Activated T-helper 2 cell treated with anti-CD3 and anti-CD28 coated beads, Interferon-gamma antibody, Interleukin-2, Interleukin-4, amounts not matched to agents 10 μg/mL and 5 μg/mL and 100 μg/mL, durations not matched to agents 14 hours and 24 hours and 36 hours (primary cell): ENCODE results near the gene SPNS2. TPM values are rescaled to one million over a fixed set of nuclear protein-coding genes. Genes with fewer than 3 reads are reported as not detected.
"Not testable (repeated sequence)": the region's sequence is repeated elsewhere in the genome, so short reads cannot be mapped to it uniquely, and the experiment has no call there.

ENCODE experiments used
- DNase-seq: peaks from one replicate; pipeline ENCODE4 v3.0.0; 2021; ENCODE audit warnings: low spot score
- H3K27ac Mint-ChIP-seq: one replicate; pipeline ENCODE4 v1.8.0; 2021; ENCODE audit warnings: mixed read lengths
- H3K27me3 Mint-ChIP-seq: one replicate; pipeline ENCODE4 v1.8.0; 2021; ENCODE audit warnings: low read depth, mixed read lengths
- H3K36me3 Mint-ChIP-seq: one replicate; pipeline ENCODE4 v1.8.0; 2021; ENCODE audit warnings: low read depth, mixed read lengths
- H3K4me1 Mint-ChIP-seq: one replicate; pipeline ENCODE4 v1.8.0; 2021; ENCODE audit warnings: low read depth, mixed read lengths
- H3K4me3 Mint-ChIP-seq: one replicate; pipeline ENCODE4 v1.8.0; 2021; ENCODE audit warnings: low read depth, mild to moderate bottlenecking, moderate library complexity, mixed read lengths
- H3K9me3 Mint-ChIP-seq: one replicate; pipeline ENCODE4 v1.8.0; 2021; ENCODE audit warnings: mixed read lengths
- intact Hi-C: fragments of 100-400 bp; cut with micrococcal nuclease; formaldehyde crosslinking; loops from one replicate; pipeline ENCODE4 v1.15.1; 2023
- total RNA-seq: library from RNA; stranded (reverse); gene quantifications from 2 replicates; pipeline ENCODE4 v1.2.3, GENCODE V29; 2022

The SPNS2 gene
- total RNA-seq, 1 donor from 2014 or later, result 0.16 TPM

DNA sequence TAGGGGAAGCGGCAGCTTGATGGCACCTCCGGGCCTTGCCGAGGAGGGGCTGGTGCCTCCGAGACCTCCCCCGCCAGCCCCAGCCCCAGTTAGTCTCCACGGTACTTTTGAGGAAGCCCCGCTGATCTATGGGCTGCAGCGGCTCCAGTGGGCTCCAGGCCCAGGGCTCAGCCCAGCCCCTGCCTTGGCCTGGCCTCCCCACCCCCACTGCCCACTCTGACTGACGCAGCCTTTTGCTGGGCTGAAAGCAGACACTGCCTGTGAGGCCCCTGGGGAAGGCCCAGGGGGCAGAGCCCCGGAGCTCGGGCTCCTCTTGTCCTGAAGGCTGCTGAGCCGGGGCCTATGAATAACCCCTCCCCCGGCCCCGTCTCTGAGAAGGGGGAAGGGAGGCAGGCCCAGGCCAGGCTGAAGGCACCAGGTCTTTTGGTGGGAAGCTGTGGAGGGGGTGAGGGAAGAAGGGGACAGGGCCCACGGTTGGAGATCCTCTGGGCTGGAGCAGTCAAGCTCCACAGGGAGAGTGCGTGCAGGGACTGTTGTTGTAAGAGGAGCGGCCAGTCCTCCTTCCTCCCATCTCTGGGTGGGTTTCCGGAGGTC is 78.1 kb downstream of the SPNS2 start:
- DNase-seq, result no peak
- Mint-ChIP-seq H3K27ac (no peak overlapping the region), H3K9me3 (no peaks in the 10 kb centered on the region), H3K4me3 (no peak overlapping the region), H3K27me3 (peaks cover 15% of the 10 kb centered on the region), H3K4me1 (peaks cover 18% of the 10 kb centered on the region), H3K36me3 (no peaks in the 10 kb centered on the region)
- intact Hi-C loops, result no loop called here

DNA sequence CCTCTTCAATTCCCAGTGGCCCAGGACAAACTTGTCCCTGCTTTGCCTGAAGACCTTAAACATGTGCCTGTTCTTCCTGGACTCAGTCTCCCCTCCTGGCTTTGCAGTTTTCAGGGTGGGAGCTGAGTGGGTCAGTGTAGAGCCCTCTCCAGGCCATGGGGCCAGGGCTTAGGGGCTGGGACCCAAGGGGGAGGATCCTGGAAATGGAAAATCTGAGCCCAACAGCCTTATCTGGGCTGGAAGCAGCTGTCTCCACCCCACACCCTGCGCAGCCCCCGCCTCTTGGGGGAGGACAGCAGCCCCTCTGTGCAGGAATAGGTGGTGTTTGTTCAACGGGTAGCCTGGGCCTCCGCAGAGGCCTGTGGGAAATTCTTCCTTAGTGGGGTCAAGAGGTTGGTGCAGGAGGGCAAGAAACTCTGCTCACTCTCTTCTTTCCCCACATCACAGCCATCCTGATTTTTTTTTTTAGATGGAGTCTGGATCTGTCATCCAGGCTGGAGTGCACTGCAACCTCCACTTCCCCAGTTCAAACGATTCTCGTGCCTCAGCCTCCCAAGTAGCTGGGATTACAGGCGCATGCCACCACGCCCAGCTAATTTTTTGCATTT is 78.8 kb downstream of the SPNS2 start:
- H3K4me1 Mint-ChIP-seq, result peaks cover 18% of the 10 kb centered on the region

DNA sequence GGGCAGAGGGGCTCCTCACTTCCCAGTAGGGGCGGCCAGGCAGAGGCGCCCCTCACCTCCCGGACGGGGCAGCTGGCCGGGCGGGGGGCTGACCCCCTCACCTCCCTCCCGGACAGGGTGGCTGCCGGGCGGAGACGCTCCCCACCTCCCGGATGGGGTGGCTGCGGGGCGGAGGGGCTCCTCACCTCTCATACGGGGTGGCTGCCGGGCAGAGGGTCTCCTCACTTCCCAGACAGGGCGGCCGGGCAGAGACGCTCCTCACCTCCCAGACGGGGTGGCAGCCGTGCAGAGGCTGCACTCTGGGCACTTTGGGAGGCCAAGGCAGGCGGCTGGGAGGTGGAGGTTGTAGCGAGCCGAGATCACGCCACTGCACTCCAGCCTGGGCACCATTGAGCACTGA is 79.7 kb downstream of the SPNS2 start:
- not testable (repeated sequence) for H3K36me3 Mint-ChIP-seq, H3K4me1 Mint-ChIP-seq

More for the DNA sequence above, 78.8 kb downstream of the SPNS2 start:
- Mint-ChIP-seq H3K27me3 (peaks cover 18% of the 10 kb centered on the region), H3K27ac (no peak overlapping the region), H3K4me3 (no peak overlapping the region), H3K9me3 (no peaks in the 10 kb centered on the region), H3K36me3 (no peaks in the 10 kb centered on the region)
- intact Hi-C loops, result no loop called here
- DNase-seq, result no peak

DNA sequence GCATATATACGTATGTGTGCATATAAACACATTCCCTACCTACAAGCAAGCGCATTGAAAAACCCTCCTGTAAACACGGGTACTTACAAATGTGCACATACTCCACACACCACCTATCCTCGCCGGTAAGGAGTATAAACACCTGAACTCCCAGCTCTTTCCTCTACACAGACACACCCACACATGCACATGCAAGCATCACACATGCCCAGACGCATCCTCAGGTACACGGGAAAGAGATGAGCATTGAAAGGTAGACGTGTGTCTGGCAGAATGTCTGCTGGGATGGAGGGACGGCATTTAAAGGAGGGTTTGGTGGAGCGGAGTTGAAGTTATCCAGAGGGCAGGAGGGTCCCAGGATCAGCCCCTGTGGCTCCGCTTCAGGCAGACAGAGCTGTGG is 81.0 kb downstream of the SPNS2 start:
- DNase-seq, result no peak
- no peaks in the 10 kb centered on the region for H3K9me3 Mint-ChIP-seq
- H3K27me3 Mint-ChIP-seq, result peaks cover 30% of the 10 kb centered on the region
- H3K36me3 Mint-ChIP-seq, result no peaks in the 10 kb centered on the region
- peaks cover 2% of the 10 kb centered on the region for H3K4me1 Mint-ChIP-seq
- no peak overlapping the region for H3K4me3 Mint-ChIP-seq
- intact Hi-C loops, result no loop called here
- H3K27ac Mint-ChIP-seq, result no peak overlapping the region

More for the DNA sequence above, 79.7 kb downstream of the SPNS2 start:
- H3K27ac Mint-ChIP-seq, DNase-seq, H3K4me3 Mint-ChIP-seq, H3K9me3 Mint-ChIP-seq, intact Hi-C loops: not testable (repeated sequence)
- peaks cover 24% of the 10 kb centered on the region for H3K27me3 Mint-ChIP-seq

DNA sequence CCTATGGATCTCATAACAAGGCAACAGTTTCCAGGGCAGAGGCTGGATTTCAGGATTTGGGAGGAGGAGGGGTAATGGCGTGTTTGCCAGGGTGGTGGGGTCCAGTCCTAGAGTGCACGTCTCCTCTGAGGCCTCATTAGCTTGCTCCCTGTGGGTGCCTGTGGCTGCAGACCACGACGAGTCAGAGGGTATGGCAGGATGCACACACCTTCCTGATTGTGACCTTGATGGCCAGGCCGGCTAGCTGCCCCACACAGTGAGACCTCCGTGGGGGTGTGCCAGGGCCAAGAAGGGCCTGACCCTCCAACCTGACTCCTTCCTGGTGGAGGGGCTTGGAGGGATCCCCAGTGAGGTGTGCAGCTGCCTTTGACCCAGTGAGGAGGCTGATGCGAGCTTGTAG is 81.6 kb downstream of the SPNS2 start:
- Mint-ChIP-seq H3K36me3 (no peaks in the 10 kb centered on the region), H3K9me3 (no peaks in the 10 kb centered on the region), H3K27me3 (peaks cover 32% of the 10 kb centered on the region), H3K27ac (no peak overlapping the region), H3K4me1 (peaks cover 2% of the 10 kb centered on the region), H3K4me3 (no peak overlapping the region)
- intact Hi-C loops, result no loop called here
- DNase-seq, result no peak

DNA sequence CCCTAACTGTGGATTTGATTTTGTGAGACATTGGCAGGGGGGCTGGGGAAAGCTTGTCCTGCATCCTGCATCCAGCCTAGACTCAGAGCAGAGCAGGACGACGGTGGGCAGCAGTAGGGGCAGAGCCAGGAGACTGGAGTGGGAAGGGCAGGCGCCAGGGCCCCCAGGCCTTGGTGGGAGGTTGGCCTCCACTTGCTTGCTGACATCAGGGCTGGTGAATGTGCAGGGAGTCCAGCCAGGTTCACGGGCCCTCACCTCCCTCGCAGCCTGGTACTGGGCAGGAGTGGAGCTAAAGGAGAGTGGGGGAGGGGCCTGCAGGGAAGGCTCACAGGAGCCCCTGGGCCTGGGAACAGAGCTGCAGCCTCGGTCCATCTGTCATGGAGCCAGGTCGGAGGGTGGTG is 83.4 kb downstream of the SPNS2 start:
- Mint-ChIP-seq H3K27me3 (peaks cover 43% of the 10 kb centered on the region), H3K27ac (no peak overlapping the region), H3K36me3 (no peaks in the 10 kb centered on the region), H3K4me3 (no peak overlapping the region), H3K9me3 (no peaks in the 10 kb centered on the region), H3K4me1 (peaks cover 2% of the 10 kb centered on the region)
- intact Hi-C loops, result no loop called here
- DNase-seq, result no peak

DNA sequence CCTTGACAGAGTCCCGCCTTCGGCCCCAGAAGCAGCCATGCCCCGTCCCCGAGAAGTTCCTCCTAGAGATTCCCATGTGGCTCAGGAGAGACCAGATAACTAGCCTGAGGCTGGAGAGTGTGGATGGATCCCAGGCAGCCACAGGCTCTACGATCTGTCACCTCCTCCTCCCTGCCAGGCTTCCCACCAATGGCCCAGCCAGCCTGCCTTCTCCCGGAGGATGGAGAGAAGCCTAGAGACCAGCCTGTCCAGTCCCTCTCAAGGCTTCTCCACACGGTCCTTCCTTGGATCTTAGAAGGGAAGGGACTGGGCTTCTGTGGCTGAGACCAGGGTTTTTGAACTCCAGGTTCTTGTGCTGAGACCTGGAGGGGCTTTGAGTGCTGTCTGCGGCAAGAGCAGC is 84.0 kb downstream of the SPNS2 start:
- no peaks in the 10 kb centered on the region for H3K36me3 Mint-ChIP-seq
- no peak overlapping the region for H3K4me3 Mint-ChIP-seq
- intact Hi-C loops, result no loop called here
- DNase-seq, result no peak
- H3K27ac Mint-ChIP-seq, result no peak overlapping the region
- no peaks in the 10 kb centered on the region for H3K9me3 Mint-ChIP-seq
- H3K4me1 Mint-ChIP-seq, result peaks cover 2% of the 10 kb centered on the region
- peaks cover 43% of the 10 kb centered on the region for H3K27me3 Mint-ChIP-seq

DNA sequence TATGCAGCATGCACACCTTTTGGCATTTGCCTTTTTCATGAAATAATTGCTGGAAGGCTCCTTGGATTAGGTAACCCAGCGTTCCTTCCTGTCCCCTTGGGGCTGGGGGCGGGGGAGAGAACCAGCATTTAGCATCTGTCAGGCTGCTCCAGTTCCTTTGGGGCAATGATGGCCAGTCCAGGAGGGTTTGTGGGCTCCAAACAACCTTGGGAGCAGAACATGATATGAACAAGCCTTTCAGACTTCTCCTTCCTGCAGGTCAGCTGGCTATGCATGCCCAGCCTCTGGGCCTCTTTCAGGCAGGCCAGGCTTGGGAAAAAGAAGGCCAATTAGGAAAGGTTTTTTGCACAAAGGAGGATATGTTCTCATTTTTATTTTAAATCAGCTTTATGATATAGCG is 84.5 kb downstream of the SPNS2 start:
- H3K4me1 Mint-ChIP-seq, result peaks cover 2% of the 10 kb centered on the region

DNA sequence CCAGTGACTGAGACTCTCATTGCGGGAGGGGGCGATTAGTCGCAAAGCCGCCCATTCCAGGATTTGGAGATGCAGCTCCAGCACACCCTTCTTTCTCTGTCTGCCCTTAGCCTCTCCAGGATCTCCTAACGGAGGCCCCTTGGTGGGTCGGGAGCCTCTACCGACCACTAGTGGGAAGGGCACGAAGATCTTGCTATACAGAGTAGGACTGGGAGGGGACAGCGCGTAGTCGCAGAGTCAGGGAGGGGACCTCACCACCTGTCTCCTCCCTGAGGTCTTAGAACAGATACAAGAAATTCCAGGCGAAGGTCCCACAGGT is 85.1 kb downstream of the SPNS2 start:
- Mint-ChIP-seq H3K4me1 (peaks cover 2% of the 10 kb centered on the region), H3K4me3 (peak overlapping the region; percentile 51), H3K27ac (no peak overlapping the region), H3K27me3 (peaks cover 43% of the 10 kb centered on the region), H3K36me3 (no peaks in the 10 kb centered on the region), H3K9me3 (no peaks in the 10 kb centered on the region)
- intact Hi-C loops, result no loop called here
- DNase-seq, result no peak

More for the DNA sequence above, 84.5 kb downstream of the SPNS2 start:
- DNase-seq, result no peak
- H3K36me3 Mint-ChIP-seq, result no peaks in the 10 kb centered on the region
- H3K27me3 Mint-ChIP-seq, result peaks cover 43% of the 10 kb centered on the region
- no peaks in the 10 kb centered on the region for H3K9me3 Mint-ChIP-seq
- intact Hi-C loops, result no loop called here
- H3K4me3 Mint-ChIP-seq, result no peak overlapping the region
- no peak overlapping the region for H3K27ac Mint-ChIP-seq

DNA sequence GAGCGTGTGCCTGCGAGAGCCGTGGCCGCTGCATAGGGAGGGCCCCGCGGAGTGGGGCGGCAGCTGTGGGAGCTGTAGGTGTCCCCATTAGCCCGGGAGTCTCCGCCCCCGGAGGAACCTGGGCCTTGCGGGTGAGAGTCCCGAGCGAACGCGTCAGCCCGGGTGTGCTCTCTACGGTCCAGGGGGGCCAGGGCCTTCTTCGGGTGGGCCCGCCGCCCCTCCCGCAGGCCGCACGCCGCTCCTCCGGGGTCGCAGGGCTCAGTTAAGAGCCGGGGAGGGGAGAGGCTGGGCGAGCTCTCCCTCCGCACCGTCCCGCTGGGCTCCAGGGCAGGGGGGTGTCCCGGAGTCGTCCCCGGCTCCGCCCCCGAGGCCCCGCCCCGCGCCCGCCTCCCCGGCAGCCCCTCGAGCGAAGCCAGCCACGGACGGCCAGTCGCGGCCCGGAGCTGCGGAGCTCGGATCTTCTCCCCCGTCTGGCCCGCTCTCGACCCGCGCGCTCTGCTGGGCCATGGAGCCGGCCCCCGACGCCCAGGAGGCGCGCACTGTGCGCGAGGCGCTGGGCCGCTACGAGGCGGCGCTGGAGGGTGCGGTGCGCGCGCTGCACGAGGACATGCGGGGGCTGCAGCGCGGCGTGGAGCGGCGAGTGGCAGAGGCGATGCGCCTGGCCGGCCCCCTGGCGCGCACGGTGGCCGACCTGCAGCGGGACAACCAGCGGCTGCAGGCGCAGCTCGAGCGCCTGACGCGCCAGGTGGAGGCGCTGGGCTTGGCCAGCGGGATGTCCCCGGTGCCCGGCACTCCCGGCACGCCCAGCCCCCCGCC is 85.6 kb downstream of the SPNS2 start, which contains the start of gene SMTNL2:
Gene SMTNL2 (plus strand): TSS at position 429 of the 816 bp plus-strand sequence. CDS start 77 bp downstream, at position 506.
- Mint-ChIP-seq H3K4me1 (peaks cover 2% of the 10 kb centered on the region), H3K9me3 (no peaks in the 10 kb centered on the region), H3K27ac (no peak within 1 kb of the TSS), H3K27me3 (peaks cover 43% of the 10 kb centered on the region), H3K4me3 (peak within 1 kb of the TSS; percentile 51), H3K36me3 (no peaks in the 10 kb centered on the region)
- intact Hi-C loops, result no loop called here
- DNase-seq, result no peak

DNA sequence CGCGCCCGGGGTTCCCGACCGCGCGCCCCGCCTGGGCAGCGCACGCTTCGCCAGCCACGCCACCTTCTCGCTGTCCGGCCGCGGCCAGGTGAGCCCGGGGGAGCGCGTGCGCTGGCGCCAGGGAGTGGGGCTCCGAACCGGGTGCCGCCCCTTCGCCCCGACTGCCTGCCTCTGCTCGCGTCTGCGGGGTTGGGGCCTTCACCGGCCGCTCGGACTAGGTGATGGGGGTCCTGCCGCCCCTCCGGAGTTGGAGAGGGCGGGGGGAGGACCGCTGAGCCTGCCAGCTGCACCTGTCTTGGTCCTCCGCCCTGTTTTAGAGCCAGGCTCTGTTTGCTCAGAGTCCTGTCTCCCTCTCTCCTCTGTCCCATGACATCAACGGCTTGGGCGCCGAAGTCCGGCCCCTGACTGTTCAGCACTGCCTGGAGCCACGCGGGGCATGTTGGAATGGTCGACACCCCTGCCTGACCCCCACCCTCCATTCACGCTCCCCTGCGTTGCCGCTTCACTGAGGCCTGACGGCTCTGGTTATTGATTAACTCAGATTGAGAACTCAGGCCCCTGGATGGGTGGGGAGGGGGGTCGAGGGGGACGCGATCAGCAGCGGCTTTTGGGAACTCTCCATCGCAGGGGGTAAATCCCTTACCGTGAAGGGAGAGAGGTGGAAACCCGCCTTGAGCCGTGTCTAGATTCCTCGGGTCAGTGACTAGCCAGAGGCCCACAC is 86.4 kb downstream of the SPNS2 start:
- no peaks in the 10 kb centered on the region for H3K9me3 Mint-ChIP-seq
- intact Hi-C loops, result no loop called here
- no peak overlapping the region for H3K4me3 Mint-ChIP-seq
- no peaks in the 10 kb centered on the region for H3K36me3 Mint-ChIP-seq
- H3K27ac Mint-ChIP-seq, result no peak overlapping the region
- DNase-seq, result no peak
- H3K27me3 Mint-ChIP-seq, result peaks cover 41% of the 10 kb centered on the region
- peaks cover 2% of the 10 kb centered on the region for H3K4me1 Mint-ChIP-seq

DNA sequence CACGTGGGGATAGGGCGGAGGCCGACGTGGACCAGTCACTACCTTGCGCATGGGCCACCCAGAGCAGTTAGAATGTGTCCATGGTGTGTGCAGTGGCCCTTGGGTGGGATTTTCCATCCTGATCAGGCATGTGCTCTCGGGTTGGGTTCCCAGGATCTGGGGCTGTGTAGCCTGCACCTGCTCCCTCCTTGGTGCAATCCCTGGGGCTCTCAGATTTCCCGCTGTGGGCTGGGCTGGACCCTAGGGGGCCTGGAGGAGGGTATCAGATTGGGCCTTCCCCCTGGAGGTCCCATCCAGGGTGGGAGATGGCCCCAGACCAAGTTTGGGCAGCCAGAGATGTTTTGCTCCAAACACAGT is 86.9 kb downstream of the SPNS2 start:
- H3K27me3 Mint-ChIP-seq, result peaks cover 44% of the 10 kb centered on the region
- no peaks in the 10 kb centered on the region for H3K9me3 Mint-ChIP-seq
- H3K4me3 Mint-ChIP-seq, result no peak overlapping the region
- DNase-seq, result no peak
- no peaks in the 10 kb centered on the region for H3K36me3 Mint-ChIP-seq
- H3K4me1 Mint-ChIP-seq, result peaks cover 2% of the 10 kb centered on the region
- intact Hi-C loops, result no loop called here
- H3K27ac Mint-ChIP-seq, result no peak overlapping the region

DNA sequence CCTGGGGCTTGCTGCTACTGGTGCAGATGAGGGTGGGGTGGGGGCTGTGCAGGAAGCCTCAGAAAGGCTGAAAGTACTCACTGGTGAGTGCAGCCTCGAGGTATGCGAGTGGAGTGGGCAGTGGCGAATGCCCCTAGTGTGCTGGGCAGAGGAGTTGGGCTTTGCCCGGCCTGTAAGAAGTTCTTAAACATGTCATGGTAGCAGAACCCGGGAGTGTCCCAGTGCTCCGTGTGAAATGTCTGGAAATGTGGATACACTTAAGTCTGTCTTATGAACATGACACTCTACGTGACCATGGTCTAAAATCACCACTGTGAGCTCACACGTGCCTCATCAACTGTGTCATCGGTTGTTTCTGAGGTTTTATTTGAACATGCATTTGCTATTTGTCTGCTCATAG is 87.4 kb downstream of the SPNS2 start:
- Mint-ChIP-seq H3K36me3 (no peaks in the 10 kb centered on the region), H3K27ac (no peak overlapping the region), H3K9me3 (no peaks in the 10 kb centered on the region), H3K4me3 (no peak overlapping the region), H3K27me3 (peaks cover 41% of the 10 kb centered on the region), H3K4me1 (peaks cover 2% of the 10 kb centered on the region)
- intact Hi-C loops, result no loop called here
- DNase-seq, result no peak
